Activated naive CD4-positive, alpha-beta T cell treated with anti-CD3 and anti-CD28 coated beads for 36 hours (primary cell): Measurements from ENCODE around the gene NECAB2. TPM values are rescaled to one million over a fixed set of nuclear protein-coding genes. Genes with fewer than 3 reads are reported as not detected.

ENCODE experiments used
- CTCF ChIA-PET: fragments of 350-600 bp; sonication (Branson Sonifier 250); formaldehyde crosslinking; loops from one replicate; lab custom pipeline; 2021; ENCODE audit warnings: antibody characterized with exemption; lab: Charles Lee
- DNase-seq: peaks from one replicate; pipeline ENCODE4 v3.0.0-alpha.2; 2020
- H3K27ac Mint-ChIP-seq: one replicate; pipeline ENCODE4 v1.8.0; 2021; ENCODE audit warnings: mild to moderate bottlenecking, mixed read lengths
- H3K27me3 Mint-ChIP-seq: one replicate; pipeline ENCODE4 v1.8.0; 2021; ENCODE audit warnings: low read depth, mixed read lengths
- H3K36me3 Mint-ChIP-seq: one replicate; pipeline ENCODE4 v1.8.0; 2021; ENCODE audit warnings: low read depth, mixed read lengths
- H3K4me1 Mint-ChIP-seq: one replicate; pipeline ENCODE4 v1.8.0; 2021; ENCODE audit warnings: low read depth, mixed read lengths
- H3K4me3 Mint-ChIP-seq: one replicate; pipeline ENCODE4 v1.8.0; 2021; ENCODE audit warnings: mild to moderate bottlenecking, moderate library complexity, mixed read lengths
- H3K9me3 Mint-ChIP-seq: one replicate; pipeline ENCODE4 v1.8.0; 2021; ENCODE audit warnings: mixed read lengths
- intact Hi-C: fragments of 100-400 bp; cut with micrococcal nuclease; formaldehyde crosslinking; loops from one replicate; pipeline ENCODE4 v1.15.1; 2023
- total RNA-seq, 2 experiments: library from RNA; stranded (reverse); gene quantifications; one replicate each; pipeline ENCODE4 v1.2.3, GENCODE V29; 2021

Gene NECAB2
- total RNA-seq, 2 experiments from 2014 or later, result not detected

- Mint-ChIP-seq H3K27ac (no peak overlapping the region), H3K36me3 (no peaks in the 10 kb centered on the region), H3K4me1 (peaks cover 16% of the 10 kb centered on the region), H3K9me3 (no peaks in the 10 kb centered on the region), H3K4me3 (no peak overlapping the region), H3K27me3 (peaks cover 28% of the 10 kb centered on the region)
- DNase-seq, result peak; percentile 86
- intact Hi-C loops, result loop anchor here (1.0 to 10.0 kb wide), 3 partner anchors 109 to 778 kb away; no protein-coding TSS in a partner anchor
- CTCF ChIA-PET, result interaction anchor here (0.7 to 7.6 kb wide), 13 partner anchors 21 to 231 kb away, joined by 3 to 90 read pairs (median 5); no protein-coding TSS in a partner anchor
Observed at GRCh38 chr16:83956336-83957289, 11.4 kb upstream of the NECAB2 start.

GRCh38 chr16:83957296-83957855, 10.7 kb upstream of the NECAB2 start:
- CTCF ChIA-PET, result interaction anchor here (0.6 to 7.6 kb wide), 12 partner anchors 9 to 230 kb away, joined by 3 to 90 read pairs (median 4); no protein-coding TSS in a partner anchor
- H3K9me3 Mint-ChIP-seq, result no peaks in the 10 kb centered on the region
- no peak overlapping the region for H3K4me3 Mint-ChIP-seq
- no peaks in the 10 kb centered on the region for H3K36me3 Mint-ChIP-seq
- intact Hi-C loops, result loop anchor here (10.0 kb wide), 1 partner anchor 777 kb away; no protein-coding TSS in a partner anchor
- peaks cover 15% of the 10 kb centered on the region for H3K4me1 Mint-ChIP-seq
- no peak for DNase-seq
- H3K27me3 Mint-ChIP-seq, result peaks cover 28% of the 10 kb centered on the region
- no peak overlapping the region for H3K27ac Mint-ChIP-seq

GRCh38 chr16:83958137-83958845, 9.8 kb upstream of the NECAB2 start:
- CTCF ChIA-PET, result interaction anchor here (0.6 to 7.6 kb wide), 6 partner anchors 8 to 217 kb away, joined by 3 to 90 read pairs (median 3); no protein-coding TSS in a partner anchor
- DNase-seq, result no peak
- H3K4me3 Mint-ChIP-seq, result no peak overlapping the region
- peaks cover 8% of the 10 kb centered on the region for H3K4me1 Mint-ChIP-seq
- no peak overlapping the region for H3K27ac Mint-ChIP-seq
- H3K9me3 Mint-ChIP-seq, result no peaks in the 10 kb centered on the region
- peaks cover 28% of the 10 kb centered on the region for H3K27me3 Mint-ChIP-seq
- intact Hi-C loops, result loop anchor here (10.0 kb wide), 1 partner anchor 777 kb away; no protein-coding TSS in a partner anchor
- H3K36me3 Mint-ChIP-seq, result no peaks in the 10 kb centered on the region

- no peak for DNase-seq
- Mint-ChIP-seq H3K27me3 (peaks cover 25% of the 10 kb centered on the region), H3K36me3 (no peaks in the 10 kb centered on the region), H3K4me1 (peaks cover 6% of the 10 kb centered on the region), H3K27ac (no peak overlapping the region), H3K4me3 (no peak overlapping the region), H3K9me3 (no peaks in the 10 kb centered on the region)
- intact Hi-C loops, result loop anchor here (10.0 kb wide), 1 partner anchor 776 kb away; no protein-coding TSS in a partner anchor
- CTCF ChIA-PET, result interaction anchor here (0.7 to 7.6 kb wide), 2 partner anchors 107 to 548 kb away, joined by 4 to 90 read pairs; no protein-coding TSS in a partner anchor
Observed at GRCh38 chr16:83958846-83959565, 9.0 kb upstream of the NECAB2 start.

GRCh38 chr16:83959656-83960434, 8.2 kb upstream of the NECAB2 start:
- no peaks in the 10 kb centered on the region for H3K4me1 Mint-ChIP-seq

GRCh38 chr16:83960521-83961249, 7.4 kb upstream of the NECAB2 start:
- Mint-ChIP-seq H3K27me3 (peaks cover 9% of the 10 kb centered on the region), H3K27ac (no peak overlapping the region), H3K4me1 (no peaks in the 10 kb centered on the region), H3K4me3 (no peak overlapping the region), H3K9me3 (no peaks in the 10 kb centered on the region), H3K36me3 (no peaks in the 10 kb centered on the region)
- intact Hi-C loops, result no loop called here
- no peak for DNase-seq
- CTCF ChIA-PET, result no interaction called here

More at GRCh38 chr16:83959656-83960434, 8.2 kb upstream of the NECAB2 start:
- intact Hi-C loops, result loop anchor here (10.0 kb wide), 1 partner anchor 775 kb away; no protein-coding TSS in a partner anchor
- Mint-ChIP-seq H3K27me3 (peaks cover 17% of the 10 kb centered on the region), H3K4me3 (no peak overlapping the region), H3K36me3 (no peaks in the 10 kb centered on the region), H3K27ac (no peak overlapping the region), H3K9me3 (no peaks in the 10 kb centered on the region)
- no peak for DNase-seq
- CTCF ChIA-PET, result interaction anchor here (7.6 kb wide), 1 partner anchor 107 kb away, joined by 90 read pairs; no protein-coding TSS in a partner anchor

- Mint-ChIP-seq H3K36me3 (no peaks in the 10 kb centered on the region), H3K4me1 (no peaks in the 10 kb centered on the region), H3K27ac (no peak overlapping the region), H3K27me3 (peaks cover 2% of the 10 kb centered on the region), H3K9me3 (no peaks in the 10 kb centered on the region), H3K4me3 (no peak overlapping the region)
- no peak for DNase-seq
- intact Hi-C loops, result no loop called here
- CTCF ChIA-PET, result interaction anchor here (0.6 to 0.8 kb wide), 2 partner anchors 100 to 747 kb away, joined by 3 to 4 read pairs; no protein-coding TSS in a partner anchor
Observed at GRCh38 chr16:83961591-83961990, 6.5 kb upstream of the NECAB2 start.

- intact Hi-C loops, result no loop called here
- CTCF ChIA-PET, result interaction anchor here (0.9 kb wide), 1 partner anchor 98 kb away, joined by 3 read pairs; no protein-coding TSS in a partner anchor
- Mint-ChIP-seq H3K9me3 (no peaks in the 10 kb centered on the region), H3K4me3 (no peak overlapping the region), H3K4me1 (no peaks in the 10 kb centered on the region), H3K36me3 (no peaks in the 10 kb centered on the region), H3K27me3 (peaks cover 3% of the 10 kb centered on the region), H3K27ac (no peak overlapping the region)
- no peak for DNase-seq
Observed at GRCh38 chr16:83963277-83964119, 4.5 kb upstream of the NECAB2 start.

GRCh38 chr16:83964684-83965443, 3.2 kb upstream of the NECAB2 start:
- no peaks in the 10 kb centered on the region for H3K36me3 Mint-ChIP-seq
- no peak for DNase-seq
- H3K4me3 Mint-ChIP-seq, result no peak overlapping the region
- CTCF ChIA-PET, result no interaction called here
- intact Hi-C loops, result no loop called here
- H3K27ac Mint-ChIP-seq, result no peak overlapping the region
- peaks cover 11% of the 10 kb centered on the region for H3K27me3 Mint-ChIP-seq
- peaks cover 2% of the 10 kb centered on the region for H3K4me1 Mint-ChIP-seq
- H3K9me3 Mint-ChIP-seq, result no peaks in the 10 kb centered on the region
